Endodermal cell (in vitro differentiated cells): ENCODE results near the gene DENND5B. TPM values are rescaled to one million over a fixed set of nuclear protein-coding genes. Genes with fewer than 3 reads are reported as not detected.

ENCODE experiments used
- DNase-seq: peaks from one replicate; pipeline ENCODE4 v3.0.0-alpha.2; 2017
- H3K27ac ChIP-seq: 2 replicates; pipeline ENCODE4 v1.5.1; 2013; ENCODE audit warnings: mild to moderate bottlenecking, low read depth, low read length, moderate library complexity
- H3K27me3 ChIP-seq: 2 replicates; pipeline ENCODE4 v1.6.1; 2013; ENCODE audit warnings: mild to moderate bottlenecking, low read length, moderate library complexity; ENCODE audit not compliant: insufficient read depth, control insufficient read depth, poor library complexity, severe bottlenecking
- H3K36me3 ChIP-seq: 2 replicates; pipeline ENCODE4 v1.7.0; 2013; ENCODE audit warnings: mild to moderate bottlenecking, low read length, moderate library complexity; ENCODE audit not compliant: control insufficient read depth, insufficient read depth
- H3K4me1 ChIP-seq: one replicate; pipeline ENCODE4 v1.7.0; 2013; ENCODE audit warnings: low read length; ENCODE audit not compliant: control insufficient read depth, insufficient read depth
- H3K4me3 ChIP-seq: 2 replicates; pipeline ENCODE4 v1.5.1; 2013; ENCODE audit warnings: mild to moderate bottlenecking, low read length, moderate library complexity
- H3K9ac ChIP-seq: 2 replicates; pipeline ENCODE4 v1.6.1; 2013; ENCODE audit warnings: mild to moderate bottlenecking, low read length, moderate library complexity; ENCODE audit not compliant: poor library complexity, severe bottlenecking; ENCODE audit errors: extremely low read depth
- H3K9me3 ChIP-seq: 2 replicates; pipeline ENCODE4 v1.6.1; 2013; ENCODE audit warnings: mild to moderate bottlenecking, low read length, moderate library complexity; ENCODE audit not compliant: control insufficient read depth
- H3K27ac Mint-ChIP-seq: 2 replicates; pipeline ENCODE4 v1.8.0; 2020; ENCODE audit warnings: mixed read lengths
- H3K27me3 Mint-ChIP-seq: 2 replicates; pipeline ENCODE4 v1.8.0; 2021; ENCODE audit warnings: mild to moderate bottlenecking, mixed read lengths; ENCODE audit not compliant: insufficient read depth
- H3K36me3 Mint-ChIP-seq: 2 replicates; pipeline ENCODE4 v1.8.0; 2020; ENCODE audit warnings: low read depth, mixed read lengths
- H3K4me1 Mint-ChIP-seq: 2 replicates; pipeline ENCODE4 v1.8.0; 2020; ENCODE audit warnings: mixed read lengths
- H3K4me3 Mint-ChIP-seq: 2 replicates; pipeline ENCODE4 v1.8.0; 2020; ENCODE audit warnings: mild to moderate bottlenecking, moderate library complexity, mixed read lengths
- H3K9me3 Mint-ChIP-seq: 2 replicates; pipeline ENCODE4 v1.8.0; 2020; ENCODE audit warnings: mild to moderate bottlenecking, mixed read lengths
- WGBS, 2 experiments: methylation state at CpG; one replicate each; pipeline versions ENCODE4 v1.1.5 to v1.1.7; 2013; ENCODE audit warnings: missing lambda C conversion rate in 2 of 2, mixed read lengths in 1 of 2; ENCODE audit not compliant: insufficient coverage in 1 of 2, insufficient read length in 1 of 2; 5-methylcytosine and 5-hydroxymethylcytosine counted together
- long read RNA-seq, 4 experiments: library from polyadenylated mRNA in 2 of 4; library from RNA in 1 of 4; library from capped mRNA in 1 of 4; stranded (forward) in 3 of 4; unstranded in 1 of 4; transcript quantifications; one replicate each; pipeline ENCODE4 v2.0.0, GENCODE V29; 2020 to 2021; ENCODE audit warnings: inconsistent platforms in 1 of 4
- polyA plus RNA-seq, 2 experiments: library from polyadenylated mRNA; stranded (reverse); fragments of 50-300 nt; gene quantifications; one replicate each; pipeline ENCODE4 v1.2.3, GENCODE V29; 2013
- total RNA-seq, 2 donors: library from RNA; stranded (reverse); fragmentation: NEBNext Ultra II Directional in 1 of 2; extraction: Animal tissue kit (Norgen Biotek cat#: 25700) in 1 of 2; gene quantifications; 2 replicates in 1 of 2; 3 replicates in 1 of 2; pipeline ENCODE4 v1.2.1, GENCODE V29; 2021
- TF ChIP-seq, protein P1 (sequence below): fragments of 200-600 bp; sonication (generic); conservative IDR thresholded peaks from 2 replicates; pipeline ENCODE4 v1.5.0; 2021; ENCODE audit warnings: antibody characterized with exemption, mild to moderate bottlenecking

Gene DENND5B
- 10 to 100 TPM; 24.5 to 34.2 TPM for total RNA-seq
- 24.2 TPM for polyA plus RNA-seq (2013, experiment 1 of 2)
- 24.3 TPM for polyA plus RNA-seq (2013, experiment 2 of 2)
- long read RNA-seq, experiment 1, partial matches to known transcripts = 2 of 6 reads
- long read RNA-seq, experiment 1, other reads (novel, unspliced or antisense) = 4 of 6 reads
- long read RNA-seq, experiment 2, full-length matches to known transcripts = 4 of 37 reads
- long read RNA-seq, experiment 2, partial matches to known transcripts = 19 of 37 reads
- long read RNA-seq, experiment 2, other reads (novel, unspliced or antisense) = 14 of 37 reads
- long read RNA-seq, experiment 3, partial matches to known transcripts = 2 of 7 reads
- long read RNA-seq, experiment 3, other reads (novel, unspliced or antisense) = 5 of 7 reads
- long read RNA-seq, experiment 4, partial matches to known transcripts = 0 of 1 reads
- long read RNA-seq, experiment 4, other reads (novel, unspliced or antisense) = 1 of 1 reads

DNA sequence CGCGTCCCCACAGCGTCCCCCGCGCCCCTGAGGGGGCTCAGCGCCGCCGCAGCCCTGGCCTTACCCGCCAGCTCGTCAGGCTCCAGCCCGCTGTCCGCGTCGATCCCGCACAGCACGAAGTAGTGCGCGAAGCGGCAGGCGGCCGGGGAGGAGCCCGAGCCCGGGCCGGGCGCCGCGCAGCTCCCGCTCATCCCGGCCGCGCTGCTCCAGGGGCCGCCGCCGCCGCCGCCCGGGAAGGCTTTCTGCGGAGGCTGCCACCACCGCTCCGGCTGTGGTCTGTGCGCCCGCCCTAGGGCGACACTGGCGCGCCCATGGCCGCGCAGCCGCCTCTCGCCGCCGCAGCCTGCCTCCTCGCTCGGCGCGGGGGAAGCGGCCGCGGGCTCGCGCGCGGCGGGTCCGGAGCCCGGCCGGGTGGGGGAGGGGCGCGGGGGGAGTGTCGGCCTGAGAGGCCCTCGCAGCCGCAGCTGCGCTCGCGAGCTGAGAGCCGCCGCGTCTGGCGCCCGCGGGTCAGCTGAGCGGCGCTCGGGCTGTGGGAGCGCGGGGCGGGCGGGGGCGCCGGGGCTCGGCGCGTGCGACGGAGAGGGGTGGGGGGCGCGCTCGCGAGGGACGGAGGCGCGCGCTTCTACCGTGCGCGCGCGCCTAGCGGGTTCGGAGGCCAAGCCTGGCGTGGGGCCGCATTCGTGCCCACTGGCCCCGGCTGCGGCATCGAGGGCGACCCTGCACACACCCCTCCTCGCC is at the start of gene DENND5B:
TSS of gene DENND5B (minus strand) at position 495 of the 738 bp plus-strand sequence. CDS start at position 191, 304 bp downstream.
- no peaks in the 10 kb centered on the region for H3K36me3 ChIP-seq

DNA sequence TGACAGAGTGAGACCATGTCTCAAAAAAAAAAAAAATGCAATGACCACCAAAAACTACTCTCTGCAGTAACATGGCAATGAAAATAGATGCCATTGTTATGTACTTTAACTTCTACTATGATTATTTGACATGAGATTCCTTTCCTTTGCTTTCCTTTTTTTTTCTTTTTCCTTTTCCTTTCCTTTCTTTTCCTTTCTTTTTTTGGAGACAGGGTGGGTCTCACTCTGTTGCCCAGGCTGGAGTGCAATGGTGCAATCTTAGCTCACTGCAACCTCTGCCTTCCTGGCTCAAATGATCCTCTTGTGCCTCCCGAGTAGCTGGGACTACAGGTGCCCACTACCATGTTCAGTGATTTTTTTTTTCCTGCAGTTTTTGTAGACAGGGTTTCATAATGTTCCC is 43.7 kb upstream of the DENND5B start:
- H3K4me3 ChIP-seq = no peak overlapping the region
- TF ChIP-seq, protein P1, sequence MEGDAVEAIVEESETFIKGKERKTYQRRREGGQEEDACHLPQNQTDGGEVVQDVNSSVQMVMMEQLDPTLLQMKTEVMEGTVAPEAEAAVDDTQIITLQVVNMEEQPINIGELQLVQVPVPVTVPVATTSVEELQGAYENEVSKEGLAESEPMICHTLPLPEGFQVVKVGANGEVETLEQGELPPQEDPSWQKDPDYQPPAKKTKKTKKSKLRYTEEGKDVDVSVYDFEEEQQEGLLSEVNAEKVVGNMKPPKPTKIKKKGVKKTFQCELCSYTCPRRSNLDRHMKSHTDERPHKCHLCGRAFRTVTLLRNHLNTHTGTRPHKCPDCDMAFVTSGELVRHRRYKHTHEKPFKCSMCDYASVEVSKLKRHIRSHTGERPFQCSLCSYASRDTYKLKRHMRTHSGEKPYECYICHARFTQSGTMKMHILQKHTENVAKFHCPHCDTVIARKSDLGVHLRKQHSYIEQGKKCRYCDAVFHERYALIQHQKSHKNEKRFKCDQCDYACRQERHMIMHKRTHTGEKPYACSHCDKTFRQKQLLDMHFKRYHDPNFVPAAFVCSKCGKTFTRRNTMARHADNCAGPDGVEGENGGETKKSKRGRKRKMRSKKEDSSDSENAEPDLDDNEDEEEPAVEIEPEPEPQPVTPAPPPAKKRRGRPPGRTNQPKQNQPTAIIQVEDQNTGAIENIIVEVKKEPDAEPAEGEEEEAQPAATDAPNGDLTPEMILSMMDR = no peak
- WGBS, 2 experiments = 75 to 90% methylated on average over 1 of the region's 1 CpG
- H3K4me1 ChIP-seq = no peaks in the 10 kb centered on the region
- no peak overlapping the region for H3K27ac Mint-ChIP-seq
- H3K27me3 ChIP-seq = no peaks in the 10 kb centered on the region
- H3K9ac ChIP-seq = no peak overlapping the region
- no peak overlapping the region for H3K27ac ChIP-seq
- H3K9me3 Mint-ChIP-seq = no peaks in the 10 kb centered on the region
- no peak for DNase-seq
- peaks cover 30% of the 10 kb centered on the region for H3K4me1 Mint-ChIP-seq
- no peaks in the 10 kb centered on the region for H3K9me3 ChIP-seq
- H3K27me3 Mint-ChIP-seq = no peaks in the 10 kb centered on the region
- H3K4me3 Mint-ChIP-seq = no peak overlapping the region
- H3K36me3 Mint-ChIP-seq = no peaks in the 10 kb centered on the region
- H3K36me3 ChIP-seq = no peaks in the 10 kb centered on the region

More for the DNA sequence above, at the start of gene DENND5B:
- Histone ChIP-seq H3K4me1 (peaks cover 4% of the 10 kb centered on the region), H3K9ac (peak within 1 kb of the TSS; percentile 73), H3K9me3 (no peaks in the 10 kb centered on the region), H3K27ac (peak within 1 kb of the TSS; percentile 96), H3K4me3 (peak within 1 kb of the TSS; percentile 92), H3K27me3 (no peaks in the 10 kb centered on the region)
- peak; percentile 91 for DNase-seq
- Mint-ChIP-seq H3K36me3 (peaks cover 6% of the 10 kb centered on the region), H3K4me1 (peaks cover 8% of the 10 kb centered on the region), H3K27ac (peak within 1 kb of the TSS; percentile 79), H3K27me3 (peaks cover 24% of the 10 kb centered on the region), H3K4me3 (peak within 1 kb of the TSS; percentile 73), H3K9me3 (no peaks in the 10 kb centered on the region)
- TF ChIP-seq, protein P1 = peak; percentile 4
- 0% methylated on average over 15 to 112 of the region's 117 CpGs for WGBS, 2 experiments

DNA sequence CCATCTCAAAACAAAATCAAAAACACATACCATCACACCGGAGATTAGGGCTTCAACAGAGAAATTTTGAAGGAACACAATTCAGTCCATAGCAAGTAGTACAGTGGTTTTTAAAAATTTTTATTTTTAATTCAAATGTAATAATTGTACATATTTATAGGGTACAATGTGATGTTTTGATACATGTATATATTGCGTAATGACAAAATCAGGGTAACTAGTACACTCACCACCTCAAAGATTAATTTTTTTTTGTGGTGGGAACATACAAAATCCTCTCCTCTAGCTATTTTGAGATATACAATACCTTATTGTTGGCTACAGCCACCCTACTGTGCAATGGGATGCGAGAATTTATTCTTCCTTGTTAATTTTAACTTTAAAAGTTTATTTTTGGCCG is 42.5 kb upstream of the DENND5B start:
- no peak overlapping the region for H3K4me3 ChIP-seq
- H3K4me1 ChIP-seq = no peaks in the 10 kb centered on the region
- no peak overlapping the region for H3K27ac ChIP-seq
- no peak overlapping the region for H3K27ac Mint-ChIP-seq
- H3K36me3 Mint-ChIP-seq = no peaks in the 10 kb centered on the region
- WGBS, 2 experiments = 89 to 90% methylated on average over 2 to 3 of the region's 4 CpGs
- TF ChIP-seq, protein P1 = no peak
- no peaks in the 10 kb centered on the region for H3K9me3 ChIP-seq
- H3K4me1 Mint-ChIP-seq = peaks cover 34% of the 10 kb centered on the region
- H3K9ac ChIP-seq = no peak overlapping the region
- H3K27me3 ChIP-seq = no peaks in the 10 kb centered on the region
- no peaks in the 10 kb centered on the region for H3K36me3 ChIP-seq
- H3K9me3 Mint-ChIP-seq = no peaks in the 10 kb centered on the region
- DNase-seq = no peak
- H3K4me3 Mint-ChIP-seq = no peak overlapping the region
- no peaks in the 10 kb centered on the region for H3K27me3 Mint-ChIP-seq
